PC-9 (cell line): ENCODE data around the gene GAA.

Source experiments
- EZH2 ChIP-seq: fragments of 200-600 bp; sonication (generic); IDR thresholded peaks from 2 replicates; pipeline ENCODE4 v1.8.0; 2017; ENCODE audit warnings: antibody characterized with exemption, low read depth
- TF ChIP-seq, protein P1 (sequence below): fragments of 200-600 bp; sonication (generic); conservative IDR thresholded peaks from 2 replicates; pipeline ENCODE4 v1.6.1; 2017; ENCODE audit warnings: mixed run types, antibody characterized with exemption, mild to moderate bottlenecking, moderate library complexity

DNA sequence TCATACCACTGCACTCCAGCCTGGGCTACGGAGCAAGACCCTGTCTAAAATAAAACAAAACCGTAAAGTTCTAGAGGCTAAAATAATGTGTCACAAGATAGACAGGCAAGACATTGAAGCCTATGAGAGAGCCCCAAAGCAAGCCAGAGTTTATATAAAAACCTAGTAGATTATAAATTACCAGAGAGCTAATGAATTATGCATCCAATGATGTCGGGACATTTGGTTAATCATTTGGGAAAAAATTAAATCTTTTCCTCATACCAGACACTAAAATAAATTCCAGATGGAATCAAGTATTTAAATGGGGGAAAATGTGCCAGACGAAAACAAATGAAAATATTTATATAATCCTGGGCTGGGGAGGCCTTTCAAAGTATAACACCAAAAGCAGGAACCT, 40.7 kb upstream of the GAA start:
- TF ChIP-seq, protein P1, sequence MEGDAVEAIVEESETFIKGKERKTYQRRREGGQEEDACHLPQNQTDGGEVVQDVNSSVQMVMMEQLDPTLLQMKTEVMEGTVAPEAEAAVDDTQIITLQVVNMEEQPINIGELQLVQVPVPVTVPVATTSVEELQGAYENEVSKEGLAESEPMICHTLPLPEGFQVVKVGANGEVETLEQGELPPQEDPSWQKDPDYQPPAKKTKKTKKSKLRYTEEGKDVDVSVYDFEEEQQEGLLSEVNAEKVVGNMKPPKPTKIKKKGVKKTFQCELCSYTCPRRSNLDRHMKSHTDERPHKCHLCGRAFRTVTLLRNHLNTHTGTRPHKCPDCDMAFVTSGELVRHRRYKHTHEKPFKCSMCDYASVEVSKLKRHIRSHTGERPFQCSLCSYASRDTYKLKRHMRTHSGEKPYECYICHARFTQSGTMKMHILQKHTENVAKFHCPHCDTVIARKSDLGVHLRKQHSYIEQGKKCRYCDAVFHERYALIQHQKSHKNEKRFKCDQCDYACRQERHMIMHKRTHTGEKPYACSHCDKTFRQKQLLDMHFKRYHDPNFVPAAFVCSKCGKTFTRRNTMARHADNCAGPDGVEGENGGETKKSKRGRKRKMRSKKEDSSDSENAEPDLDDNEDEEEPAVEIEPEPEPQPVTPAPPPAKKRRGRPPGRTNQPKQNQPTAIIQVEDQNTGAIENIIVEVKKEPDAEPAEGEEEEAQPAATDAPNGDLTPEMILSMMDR, result no peak
- no peak for TF ChIP-seq EZH2
